HL-60 (cell line): ENCODE measurements around the gene LRRN4CL.
"Not testable (repeated sequence)": the region's sequence is repeated elsewhere in the genome, so short reads cannot be mapped to it uniquely, and the experiment has no call there.

Source experiments
- DNase-seq, 2 experiments: peaks; one replicate each; pipeline ENCODE4 v3.0.0-alpha.2; 2010 to 2020; ENCODE audit warnings: low read depth in 1 of 2, low spot score in 1 of 2
- H3K27ac ChIP-seq: fragments of 250-450 bp; sonication (Bioruptor Pico); replicated peaks from 2 replicates; pipeline ENCODE4 v1.5.1; 2020; ENCODE audit warnings: mild to moderate bottlenecking, moderate library complexity
- H3K27me3 ChIP-seq: fragments of 250-450 bp; sonication (Bioruptor Pico); 2 replicates; pipeline ENCODE4 v1.5.1; 2021; ENCODE audit warnings: mild to moderate bottlenecking, moderate library complexity; ENCODE audit not compliant: insufficient read depth, poor library complexity, severe bottlenecking
- H3K4me3 ChIP-seq: replicated peaks from 2 replicates; pipeline ENCODE4 v1.5.1; 2011; ENCODE audit warnings: mild to moderate bottlenecking, control low read depth, low read length; ENCODE audit not compliant: insufficient read depth
- CTCF ChIP-seq: IDR thresholded peaks from one replicate; pipeline ENCODE4 v1.5.1; 2011; ENCODE audit warnings: low read length, control low read depth, inconsistent platforms; ENCODE audit not compliant: insufficient read depth
- GABPA ChIP-seq: IDR thresholded peaks from 2 replicates; pipeline ENCODE4 v1.6.1; 2012; ENCODE audit warnings: low read depth
- POLR2AphosphoS5 ChIP-seq: IDR thresholded peaks from 2 replicates; pipeline ENCODE4 v1.6.1; 2012; ENCODE audit warnings: low read depth
- REST ChIP-seq: IDR thresholded peaks from 2 replicates; pipeline ENCODE4 v1.6.1; 2012; ENCODE audit warnings: low read depth; ENCODE audit not compliant: insufficient replicate concordance
- SPI1 ChIP-seq: IDR thresholded peaks from 2 replicates; pipeline ENCODE4 v1.6.1; 2012; ENCODE audit warnings: low read depth, mild to moderate bottlenecking, borderline replicate concordance

Gene LRRN4CL

GRCh38 chr11:62705880-62706849, 16.8 kb upstream of the LRRN4CL start:
- peak overlapping the region; percentile 80 for H3K27ac ChIP-seq
- H3K4me3 ChIP-seq: peak overlapping the region; percentile 77
- DNase-seq: peak; percentile 87 to 89
- no peaks in the 10 kb centered on the region for H3K27me3 ChIP-seq
- TF ChIP-seq SPI1 (no peak), REST (no peak), POLR2AphosphoS5 (peak; percentile 74; the same call in 1 of the 2 replicates), GABPA (peak; percentile 75), CTCF (no peak)

GRCh38 chr11:62705413-62705812, 16.1 kb upstream of the LRRN4CL start:
- Histone ChIP-seq H3K27me3 (no peaks in the 10 kb centered on the region), H3K27ac (peak overlapping the region; percentile 80), H3K4me3 (peak overlapping the region; percentile 77)
- TF ChIP-seq CTCF (no peak), POLR2AphosphoS5 (no peak)
- no peak for DNase-seq

GRCh38 chr11:62703921-62704320, 14.6 kb upstream of the LRRN4CL start:
- DNase-seq: peak in 1 of 2 experiments; percentile 49
- H3K27me3 ChIP-seq, H3K27ac ChIP-seq, H3K4me3 ChIP-seq: not testable (repeated sequence)

GRCh38 chr11:62702246-62702645, 12.9 kb upstream of the LRRN4CL start:
- TF ChIP-seq REST (no peak), GABPA (no peak), POLR2AphosphoS5 (no peak), CTCF (no peak), SPI1 (no peak)
- Histone ChIP-seq H3K27ac (no peak overlapping the region), H3K27me3 (no peaks in the 10 kb centered on the region), H3K4me3 (no peak overlapping the region)
- DNase-seq: no peak
